Panc1 (cell line): ENCODE measurements around the gene MAPKAPK5.
"Not testable (repeated sequence)": the region's sequence is repeated elsewhere in the genome, so short reads cannot be mapped to it uniquely, and the experiment has no call there.

ENCODE experiments used
- CTCF ChIP-seq: fragments of 450-650 bp; IDR thresholded peaks from 2 replicates; pipeline ENCODE4 v1.5.1; 2017; ENCODE audit warnings: mild to moderate bottlenecking
- REST ChIP-seq, 2 experiments: IDR thresholded peaks; 2 replicates each; pipeline ENCODE4 v1.6.1; 2011 to 2012; ENCODE audit warnings: low read depth in 2 of 2, control low read depth in 1 of 2, low read length in 1 of 2, mild to moderate bottlenecking in 1 of 2, moderate library complexity in 1 of 2; ENCODE audit not compliant: insufficient read depth in 1 of 2

- TF ChIP-seq CTCF; REST (IDR thresholded peaks at IDR 0.05; ENCODE audit: insufficient read depth in 1 of 2, low read depth in 2 of 2, low read length in 1 of 2): not testable (repeated sequence)
Observed at GRCh38 chr12:111834740-111835386, 7.2 kb upstream of the MAPKAPK5 start.
